Stimulated activated CD4-positive, alpha-beta T cell treated with anti-CD3 and anti-CD28 coated beads, Interleukin-2, amount 100 ng/mL, for 4 hours (primary cell): ENCODE data around the gene CFAP46.
"Not testable (repeated sequence)": the region's sequence is repeated elsewhere in the genome, so short reads cannot be mapped to it uniquely, and the experiment has no call there.

Experiments used
- DNase-seq: peaks from one replicate; pipeline ENCODE4 v3.0.0-alpha.2; 2020; ENCODE audit warnings: low read depth

CFAP46 gene

GRCh38 chr10:132898391-132899053, 43.8 kb downstream of the CFAP46 start:
- no peak for DNase-seq

- no peak for DNase-seq
Measured at GRCh38 chr10:132897516-132898381, 44.6 kb downstream of the CFAP46 start.

- DNase-seq = not testable (repeated sequence)
Measured at GRCh38 chr10:132893786-132894185, 48.6 kb downstream of the CFAP46 start.

GRCh38 chr10:132893090-132893489, 49.3 kb downstream of the CFAP46 start:
- no peak for DNase-seq

GRCh38 chr10:132892004-132892403, 50.4 kb downstream of the CFAP46 start:
- DNase-seq = no peak

GRCh38 chr10:132891368-132891767, 51.0 kb downstream of the CFAP46 start:
- no peak for DNase-seq

- DNase-seq = no peak
Measured at GRCh38 chr10:132890301-132890700, 52.1 kb downstream of the CFAP46 start.

- no peak for DNase-seq
Measured at GRCh38 chr10:132889556-132889955, 52.8 kb downstream of the CFAP46 start.

- no peak for DNase-seq
Measured at GRCh38 chr10:132888898-132889490, 53.4 kb downstream of the CFAP46 start.

GRCh38 chr10:132888446-132888845, 53.9 kb downstream of the CFAP46 start:
- DNase-seq = not testable (repeated sequence)

GRCh38 chr10:132886211-132887099, 55.9 kb downstream of the CFAP46 start:
- no peak for DNase-seq

- DNase-seq = no peak
Measured at GRCh38 chr10:132885451-132886210, 56.7 kb downstream of the CFAP46 start.

GRCh38 chr10:132884691-132885271, 57.6 kb downstream of the CFAP46 start:
- DNase-seq = no peak

GRCh38 chr10:132884041-132884440, 58.3 kb downstream of the CFAP46 start:
- no peak for DNase-seq

GRCh38 chr10:132883391-132883881, 58.9 kb downstream of the CFAP46 start:
- no peak for DNase-seq

- DNase-seq = no peak
Measured at GRCh38 chr10:132882069-132882951, 60.1 kb downstream of the CFAP46 start.

- DNase-seq = no peak
Measured at GRCh38 chr10:132881186-132881920, 61.0 kb downstream of the CFAP46 start.

GRCh38 chr10:132880128-132880981, 62.0 kb downstream of the CFAP46 start:
- no peak for DNase-seq
